HG03135 (cell line): ENCODE data around the gene WLS.
"Not testable (repeated sequence)": the region's sequence is repeated elsewhere in the genome, so short reads cannot be mapped to it uniquely, and the experiment has no call there.

Experiments
- ATAC-seq: cut with Tn5 transposase; IDR thresholded peaks from one replicate; pipeline ENCODE4 v1.9.1; 2021; ENCODE audit warnings: mild to moderate bottlenecking, moderate library complexity; ENCODE audit not compliant: unreplicated experiment

Gene WLS

DNA sequence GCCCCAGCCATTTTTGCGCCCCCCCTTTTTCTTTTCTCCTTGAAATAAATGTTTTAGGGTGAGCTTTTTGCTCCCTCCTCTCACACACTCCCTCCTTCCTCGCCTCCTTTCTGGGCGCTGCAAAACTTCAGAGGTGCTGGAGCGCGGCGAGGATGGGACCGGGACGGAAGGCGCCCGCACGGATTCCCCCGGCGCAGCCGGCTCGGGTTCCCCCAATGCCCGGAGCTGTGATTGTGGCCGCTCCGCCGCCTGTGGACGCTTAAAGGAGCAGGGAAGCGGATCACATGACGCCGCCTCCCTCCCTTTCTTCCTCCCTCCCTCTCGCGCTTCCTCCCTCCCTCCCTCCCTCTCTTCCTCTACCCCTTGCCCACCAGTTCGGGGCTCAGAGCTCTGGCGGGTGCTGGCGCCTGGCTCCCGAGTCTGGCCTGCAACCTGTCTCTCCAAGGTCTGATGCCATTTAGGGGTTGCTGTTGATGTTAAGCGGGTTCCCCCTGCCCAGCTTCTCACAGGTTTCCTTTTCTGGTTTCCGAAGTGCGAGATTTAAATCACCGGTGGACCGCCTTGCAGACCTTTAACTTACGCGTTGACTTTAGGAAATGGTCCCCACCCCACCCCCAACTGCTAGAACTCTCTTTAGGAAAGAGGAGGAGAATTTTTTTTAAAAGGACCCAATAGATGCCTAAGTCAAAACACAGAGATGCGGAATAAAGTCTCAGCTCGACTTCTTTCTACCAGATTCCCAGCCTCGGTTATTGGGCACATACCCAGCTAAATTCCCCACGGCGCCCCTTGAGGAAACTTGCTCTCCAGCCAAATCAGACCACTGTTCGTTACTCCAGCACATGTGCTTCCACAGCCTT, at the start of gene WLS:
Gene WLS, minus strand, starts transcription at position 235 of the 860 bp plus-strand sequence. Its CDS starts 224 bp downstream, at position 11.
- ATAC-seq, result no peak

DNA sequence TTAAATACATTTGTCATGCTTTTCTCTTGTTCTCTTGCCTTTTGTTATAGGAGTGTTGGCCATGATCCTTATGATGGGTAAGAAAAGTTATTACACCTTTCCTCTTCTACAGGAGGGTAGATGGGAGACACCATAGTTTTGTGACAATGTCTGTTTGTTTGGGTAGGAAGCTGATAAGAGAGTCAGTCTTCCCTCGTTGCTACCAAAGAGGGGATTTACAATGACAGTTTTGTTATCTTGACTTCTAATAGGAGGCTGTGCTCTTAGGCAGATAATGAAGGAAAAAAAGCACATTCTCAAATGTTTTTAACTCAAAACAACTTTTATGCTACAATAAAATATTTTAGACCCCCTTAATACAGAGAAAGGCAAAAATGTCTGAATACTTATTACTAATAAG, 48.0 kb upstream of the WLS start:
- ATAC-seq, result no peak

DNA sequence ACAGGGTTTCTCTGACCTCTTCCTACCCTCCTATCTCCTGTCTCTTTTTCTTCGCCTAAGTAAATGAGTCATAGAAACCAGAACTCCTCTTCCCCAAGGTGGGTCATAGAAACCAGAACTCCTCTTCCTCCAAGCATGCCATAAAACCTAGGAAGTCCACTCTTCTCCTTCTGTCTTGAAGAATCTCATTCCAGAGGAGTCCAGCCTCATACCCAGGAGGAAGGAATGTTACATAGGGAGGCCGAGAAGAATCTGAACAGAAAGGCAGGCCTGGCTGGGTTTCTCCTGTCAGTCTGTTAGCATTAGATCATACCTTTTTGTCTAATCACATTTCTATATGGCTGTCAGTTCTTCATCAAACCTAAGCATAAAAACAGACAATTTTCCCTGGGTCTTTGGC, 47.5 kb upstream of the WLS start:
- ATAC-seq, result no peak

DNA sequence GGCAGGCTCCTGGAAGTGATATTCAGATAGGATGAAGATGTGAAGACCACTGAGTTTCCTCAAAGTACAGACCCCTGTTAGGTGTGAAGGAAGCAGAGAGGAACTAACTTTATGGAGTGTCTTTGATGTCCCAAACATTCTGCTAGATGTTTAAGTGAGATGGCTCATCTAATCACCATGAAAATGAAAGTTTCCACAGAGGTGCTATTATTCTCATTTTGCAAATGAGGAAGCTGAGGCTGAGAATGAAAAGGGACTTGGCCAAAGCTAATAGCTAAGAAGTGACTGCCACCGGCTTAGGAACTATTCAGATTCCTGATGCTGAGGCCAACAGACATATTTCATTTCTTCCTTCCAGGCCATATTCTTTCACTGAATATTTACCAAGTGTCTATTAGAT, 45.9 kb upstream of the WLS start:
- no peak for ATAC-seq

- no peak for ATAC-seq
Measured at GRCh38 chr1:68276448-68276847, 44.1 kb upstream of the WLS start.

- no peak for ATAC-seq
Measured at GRCh38 chr1:68273530-68273929, 41.2 kb upstream of the WLS start.

DNA sequence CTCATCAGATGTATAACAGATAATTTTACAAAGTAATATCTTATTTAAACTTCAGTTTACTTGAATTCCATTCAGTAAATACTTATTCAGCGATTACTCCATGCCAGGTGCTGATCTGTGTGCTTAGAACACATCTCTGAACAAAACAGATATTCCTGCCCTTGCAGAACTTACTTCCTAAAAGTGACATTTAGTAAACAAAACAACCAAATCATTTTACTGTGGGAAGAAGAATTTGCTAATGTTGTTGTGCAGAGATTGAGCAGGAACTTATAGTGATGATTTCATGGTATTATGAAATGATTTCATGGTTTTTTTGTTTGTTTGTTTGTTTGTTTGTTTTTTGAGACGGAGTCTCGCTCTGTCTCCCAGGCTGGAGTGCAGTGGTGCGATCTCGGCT, 39.3 kb upstream of the WLS start:
- ATAC-seq, result no peak

DNA sequence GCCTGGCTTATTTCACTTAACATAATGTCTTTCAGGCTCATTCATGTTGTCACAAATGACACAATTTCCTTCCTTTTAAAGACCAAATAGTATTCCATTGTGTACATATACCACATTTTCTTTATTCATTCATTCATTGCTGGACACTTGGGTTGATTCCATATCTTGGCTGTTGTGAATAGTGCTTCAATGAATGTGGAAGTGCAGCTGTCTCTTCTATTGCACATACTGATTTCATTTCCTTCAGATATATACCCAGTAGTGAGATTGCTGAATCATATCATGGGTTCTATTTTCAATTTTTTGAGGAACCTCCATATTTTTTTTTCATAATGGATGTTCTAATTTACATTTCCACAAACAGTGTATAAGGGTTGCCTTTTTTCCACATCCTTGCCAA, 38.6 kb upstream of the WLS start:
- ATAC-seq, result no peak

DNA sequence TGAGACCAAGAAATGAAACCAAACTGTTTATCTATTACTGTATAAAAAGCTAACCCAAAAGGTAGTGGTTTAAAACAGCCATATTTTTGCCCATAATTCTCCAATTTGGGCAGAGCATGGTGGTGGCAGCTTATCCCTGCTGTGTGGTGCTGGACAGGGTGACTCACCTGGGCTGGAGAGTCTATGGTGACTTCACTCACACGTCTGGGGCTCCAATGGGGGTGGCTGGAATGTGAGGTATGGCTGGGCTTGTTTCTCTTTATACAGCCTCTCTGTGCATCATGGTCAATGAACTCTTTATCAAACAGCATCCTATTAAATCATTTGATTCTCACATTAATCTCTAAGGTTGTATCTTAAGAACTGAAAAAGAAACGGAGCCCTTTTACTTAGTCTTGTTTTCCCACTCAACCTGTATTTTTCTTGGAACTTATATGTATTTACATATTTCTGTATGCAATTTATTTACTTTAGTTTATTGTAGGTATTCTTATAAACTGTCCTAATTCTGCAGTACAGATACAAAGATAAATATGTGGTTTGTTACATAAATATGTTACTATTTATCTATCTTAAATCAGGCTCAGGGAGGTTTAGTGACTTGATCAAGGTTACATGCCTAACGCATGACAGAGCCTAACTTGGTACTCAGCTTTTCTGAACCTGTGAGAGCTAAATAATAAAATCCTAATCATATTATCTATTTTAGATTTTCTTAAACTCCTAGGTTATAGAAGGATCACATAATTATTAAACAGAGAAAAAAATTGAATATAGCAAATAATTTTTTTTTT, 37.5 kb upstream of the WLS start:
- ATAC-seq, result no peak

DNA sequence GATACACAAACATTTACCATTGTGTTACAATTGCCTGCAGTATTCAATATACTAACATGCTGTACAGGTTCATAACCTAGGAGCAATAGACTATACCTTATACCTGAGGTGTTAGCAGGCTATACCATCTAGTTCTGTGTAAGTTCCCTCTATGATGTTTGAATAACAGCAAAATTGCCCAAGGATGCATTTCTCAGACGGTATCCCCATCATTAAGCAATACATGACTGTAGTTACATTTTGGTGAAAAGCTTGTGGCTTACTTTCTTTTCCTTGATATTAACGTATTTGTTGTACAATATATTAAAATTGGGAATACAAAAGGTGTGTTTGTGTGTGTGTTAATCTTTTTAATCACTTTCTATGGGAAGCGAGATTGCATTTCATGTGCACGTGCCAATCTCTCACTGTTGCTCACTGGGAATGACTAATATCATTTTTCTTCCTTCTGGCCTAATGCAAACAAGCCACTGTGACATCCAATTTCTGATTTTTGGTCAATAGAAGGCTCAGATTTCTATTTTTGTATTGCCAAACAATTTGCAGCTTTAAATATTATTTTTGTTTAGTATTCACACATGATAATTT, 36.7 kb upstream of the WLS start:
- no peak for ATAC-seq

GRCh38 chr1:68256824-68257223, 24.5 kb upstream of the WLS start:
- ATAC-seq, result not testable (repeated sequence)

DNA sequence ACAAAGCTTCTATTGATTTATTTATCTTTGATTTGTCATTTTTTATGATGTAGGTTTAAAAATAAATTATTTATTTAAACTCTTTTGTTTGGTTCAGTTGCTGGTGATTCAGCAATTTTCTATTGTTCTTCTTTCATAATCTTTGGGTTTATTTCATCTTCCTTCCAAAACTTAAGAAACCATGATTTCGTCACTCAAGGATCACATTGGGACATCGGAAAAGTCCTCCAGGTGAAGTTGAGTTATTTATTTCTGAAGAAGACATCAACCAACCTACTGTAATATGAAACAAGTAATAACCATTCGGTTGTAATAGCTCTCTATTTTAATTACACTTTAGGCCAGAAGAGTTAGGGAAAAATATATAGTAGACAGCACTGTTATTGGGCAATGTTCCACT, 23.0 kb upstream of the WLS start:
- no peak for ATAC-seq

GRCh38 chr1:68254667-68255226, 22.4 kb upstream of the WLS start:
- no peak for ATAC-seq

DNA sequence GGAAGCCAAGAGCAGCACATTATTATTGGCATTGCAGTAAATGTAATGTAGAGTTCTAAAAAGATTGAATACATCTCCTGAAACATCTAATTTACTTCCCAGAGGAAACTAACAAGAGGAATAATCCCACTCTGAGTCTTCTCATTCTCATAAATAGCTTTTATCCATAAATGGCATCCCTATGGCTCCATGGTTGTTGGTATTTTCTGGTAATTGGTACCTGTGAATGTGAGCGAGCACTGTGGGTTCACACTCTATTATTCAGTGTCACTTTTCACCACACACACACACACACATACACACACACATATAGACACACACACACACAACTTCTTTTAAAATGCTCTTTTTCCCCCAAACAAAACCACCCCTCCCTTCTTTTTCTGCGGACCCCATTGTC, 4.7 kb upstream of the WLS start:
- ATAC-seq, result no peak

DNA sequence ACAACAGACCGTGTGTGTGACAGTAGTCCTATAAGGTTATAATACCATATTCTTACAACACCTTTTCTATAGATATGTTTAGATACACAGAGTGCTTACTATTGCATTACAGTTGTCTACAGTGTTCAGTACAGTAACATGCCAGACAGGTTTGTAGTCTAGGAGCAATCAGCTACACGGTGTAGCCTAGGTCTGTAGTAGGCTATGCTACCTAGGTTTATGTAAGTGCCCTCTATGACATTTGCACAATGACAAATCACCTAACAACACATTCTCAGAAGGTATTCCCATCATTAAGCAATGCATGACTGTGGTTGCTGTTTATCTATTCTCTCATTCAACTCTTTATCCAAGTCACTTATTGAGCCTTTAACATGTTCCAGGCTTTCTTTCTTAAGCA, 1.8 kb upstream of the WLS start:
- no peak for ATAC-seq

DNA sequence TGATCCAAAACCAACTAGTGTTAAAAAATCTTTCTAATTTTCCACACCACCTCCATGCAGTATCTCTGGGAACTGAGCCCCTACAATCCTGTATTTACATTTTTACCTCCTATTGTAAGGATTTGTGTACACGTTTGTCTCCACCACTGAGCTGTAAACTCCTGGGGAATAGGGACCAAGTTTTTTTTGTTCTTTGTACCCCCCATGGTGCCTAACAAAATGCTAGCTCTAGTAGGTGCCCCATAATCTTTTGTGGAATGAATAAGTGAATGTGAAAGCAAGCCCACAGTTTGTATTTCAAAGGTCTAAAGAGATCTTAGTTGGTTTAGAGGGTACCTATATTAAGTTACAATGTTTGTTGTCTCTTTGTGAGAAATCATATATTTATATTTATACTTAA, 879 bp upstream of the WLS start:
- no peak for ATAC-seq

- ATAC-seq, result no peak
Measured at GRCh38 chr1:68231627-68232288, 565 bp downstream of the WLS start.

- no peak for ATAC-seq
Measured at GRCh38 chr1:68230901-68231626, 1.3 kb downstream of the WLS start.

GRCh38 chr1:68230484-68230802, 1.9 kb downstream of the WLS start:
- ATAC-seq, result no peak

- no peak for ATAC-seq
Measured at GRCh38 chr1:68229650-68230483, 2.5 kb downstream of the WLS start.
